Caki2 (cell line): ENCODE measurements around the gene GNAQ. TPM values are rescaled to one million over a fixed set of nuclear protein-coding genes. Genes with fewer than 3 reads are reported as not detected.

Experiments
- DNase-seq: peaks from one replicate; pipeline ENCODE4 v3.0.0-alpha.2; 2015; ENCODE audit warnings: low read depth
- in situ Hi-C: cut with HindIII; loops from 2 replicates; pipeline ENCODE4 v1.10.0; 2016; ENCODE audit warnings: low sequenced_read_pairs, low pct_unique_long_range_greater_than_20kb, mixed read lengths
- total RNA-seq: library from RNA; depleted of rRNA; stranded (reverse); fragments of >200 nt; shearing (Covaris generic); gene quantifications from 2 replicates; pipeline ENCODE4 v1.2.3, GENCODE V29; 2014; ENCODE audit warnings: low replicate concordance; rRNA removed

The GNAQ gene
- total RNA-seq, 1 experiment from 2014 or later, result 37.2 TPM

GRCh38 chr9:77680581-77680980 lies 351.0 kb downstream of the GNAQ start:
- in situ Hi-C loops, result no loop called here
- DNase-seq, result no peak

DNA sequence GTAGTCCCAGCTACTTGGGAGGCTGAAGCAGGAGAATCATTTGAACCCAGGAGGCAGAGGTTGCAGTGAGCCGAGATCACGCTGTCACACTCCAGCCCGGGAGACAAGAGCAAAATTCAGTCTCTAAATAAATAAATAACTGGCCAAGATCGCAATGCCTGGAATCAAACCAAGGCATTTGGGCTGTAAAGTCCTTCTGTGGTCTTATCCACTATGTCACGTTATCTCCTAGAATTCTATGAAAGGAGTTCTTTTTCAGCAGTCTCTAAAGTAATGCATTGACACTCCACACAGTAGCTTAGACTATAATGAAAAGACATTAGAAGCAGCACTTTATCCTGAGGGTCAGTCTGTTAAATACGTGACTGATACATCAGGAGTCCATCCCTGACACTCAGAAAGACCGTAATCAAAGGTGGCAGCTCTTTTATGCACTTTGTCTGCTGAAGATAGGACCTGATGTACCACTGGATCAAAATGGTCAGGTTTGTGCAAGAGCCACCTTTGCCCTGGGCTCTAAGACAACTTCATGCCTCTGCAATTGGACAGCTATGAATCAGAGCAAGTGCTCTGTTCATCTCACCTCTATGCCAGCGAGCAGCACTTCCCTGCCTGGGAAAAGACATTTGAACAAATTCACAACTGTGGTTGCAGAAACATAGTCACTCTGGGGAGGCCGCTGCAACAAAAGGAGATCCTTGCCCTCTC lies 351.8 kb downstream of the GNAQ start:
- no peak for DNase-seq

GRCh38 chr9:77679088-77679487 lies 352.5 kb downstream of the GNAQ start:
- in situ Hi-C loops, result no loop called here

More for the DNA sequence above, 351.8 kb downstream of the GNAQ start:
- in situ Hi-C loops, result no loop called here

DNA sequence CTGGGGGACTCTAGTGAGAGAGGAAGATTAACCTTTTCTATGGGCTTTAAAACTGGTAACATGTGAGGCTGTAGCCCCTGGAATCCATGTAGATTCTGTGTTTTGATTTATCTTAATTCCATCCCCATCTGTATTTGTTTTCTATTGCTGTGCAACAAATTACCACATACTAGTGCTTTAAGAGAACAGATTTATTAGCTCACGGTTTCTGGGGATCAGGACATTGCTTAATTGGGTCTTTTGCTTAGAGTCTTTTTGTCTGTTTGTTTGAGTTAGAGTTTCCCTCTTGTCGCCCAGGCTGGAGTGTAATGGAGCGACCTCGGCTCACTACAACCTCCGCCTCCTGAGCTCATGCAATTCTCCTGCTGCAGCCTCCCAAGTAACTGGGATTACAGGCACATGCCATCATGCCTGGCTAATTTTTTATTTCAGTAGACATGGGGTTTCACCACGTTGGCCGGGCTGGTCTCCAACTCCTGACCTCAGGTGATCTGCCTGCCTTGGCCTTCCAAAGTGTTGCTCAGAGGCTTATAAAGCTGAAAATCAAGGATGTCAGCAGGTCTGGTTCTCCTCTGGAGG lies 353.6 kb downstream of the GNAQ start:
- no peak for DNase-seq
- in situ Hi-C loops, result no loop called here

More at GRCh38 chr9:77679088-77679487, 352.5 kb downstream of the GNAQ start:
- no peak for DNase-seq

- no peak for DNase-seq
- in situ Hi-C loops, result no loop called here
Observed at GRCh38 chr9:77677397-77677796, 354.2 kb downstream of the GNAQ start.

DNA sequence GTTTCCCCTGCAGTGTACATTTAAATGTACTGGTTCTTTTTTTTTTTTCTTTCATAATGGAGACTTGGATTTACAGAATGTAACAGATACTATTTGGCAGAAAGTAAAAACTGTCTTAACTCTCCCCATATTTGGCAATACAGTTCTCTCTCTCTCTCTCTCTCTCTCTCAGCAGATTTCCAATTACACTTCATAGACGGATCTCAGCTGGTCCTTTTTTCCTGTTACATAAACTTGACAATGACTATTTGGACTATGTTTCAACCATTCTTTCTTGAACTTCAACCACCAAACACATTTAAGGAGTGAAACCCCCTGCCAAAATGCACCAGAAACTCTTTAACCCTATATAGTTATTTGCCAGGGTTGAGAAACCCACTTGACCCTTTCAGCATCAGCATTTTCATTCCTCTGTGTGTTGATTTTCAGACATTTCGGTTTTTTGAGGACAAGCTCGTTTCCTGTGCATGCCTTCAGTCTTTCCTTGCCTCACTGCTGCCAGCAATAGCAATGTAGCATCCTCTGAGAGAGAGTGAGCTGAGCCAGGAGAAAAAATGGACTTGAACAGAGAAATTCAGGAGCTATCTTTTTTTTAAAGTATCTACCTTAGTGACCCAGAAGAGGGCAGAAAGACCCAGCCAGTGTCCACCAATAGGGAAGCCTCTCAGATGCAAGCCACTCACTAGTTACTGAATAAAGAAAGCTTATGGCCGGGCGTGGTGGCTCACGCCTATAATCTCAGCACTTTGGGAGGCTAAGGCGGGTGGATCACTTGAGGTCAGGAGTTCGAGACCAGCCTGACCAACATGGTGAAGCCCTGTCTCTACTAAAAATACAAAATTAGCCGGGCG lies 357.4 kb downstream of the GNAQ start:
- no peak for DNase-seq
- in situ Hi-C loops, result no loop called here

DNA sequence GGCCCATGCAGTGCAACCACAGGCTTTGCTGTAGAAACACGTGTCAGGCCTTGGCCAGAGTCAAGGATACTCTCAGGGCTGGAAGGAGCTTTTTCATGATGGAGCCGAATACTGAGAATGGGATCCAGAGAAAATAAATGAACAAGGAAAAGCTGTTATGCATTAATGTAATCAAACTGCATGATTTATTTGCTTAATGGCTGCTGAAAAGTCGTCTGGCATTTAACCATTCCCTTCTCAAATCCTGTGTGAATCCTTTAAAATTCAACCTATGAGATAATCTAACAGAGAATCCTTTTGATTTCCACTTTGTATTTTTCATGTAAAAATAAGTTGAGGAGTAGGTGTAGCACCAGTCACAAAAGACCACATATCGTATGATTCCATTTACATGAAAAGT lies 359.4 kb downstream of the GNAQ start:
- no peak for DNase-seq
- in situ Hi-C loops, result no loop called here

DNA sequence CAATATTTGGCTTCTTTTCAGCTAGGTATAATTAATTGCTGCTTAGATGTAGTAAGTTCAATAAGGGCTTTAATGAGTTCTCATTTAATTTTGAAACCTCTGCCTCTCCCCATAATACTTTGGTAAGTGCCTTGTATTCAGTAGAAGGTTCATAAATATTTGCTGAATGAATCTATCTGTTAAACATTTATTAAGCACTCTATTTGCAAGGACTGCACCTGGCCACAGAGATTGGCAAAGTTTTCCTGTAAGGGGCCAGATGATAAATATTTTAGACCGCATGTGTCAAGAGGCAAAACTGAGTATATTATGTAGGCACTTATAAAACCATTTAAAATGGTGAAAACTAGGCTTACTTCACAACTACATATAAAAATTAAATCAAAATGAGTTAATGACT lies 364.5 kb downstream of the GNAQ start:
- DNase-seq, result no peak
- in situ Hi-C loops, result no loop called here

Other genes starting within 250 kb of the GNAQ start
- 7.3 and 15.8 TPM in 2 replicates for gene CEP78, start 204.3 kb upstream of the GNAQ start, total RNA-seq